ENCODE measurements around the gene EXOC1.

EXOC1 gene

GRCh38 chr4:55906323-55906722 lies 52.9 kb downstream of the EXOC1 start:
- H3K4me3 Mint-ChIP-seq: no peak overlapping the region
- H3K27me3 Mint-ChIP-seq (ENCODE audit: low read depth): no peaks in the 10 kb centered on the region
- no peaks in the 10 kb centered on the region for H3K9me3 Mint-ChIP-seq
- H3K36me3 Mint-ChIP-seq (ENCODE audit: low read depth): peaks cover 17% of the 10 kb centered on the region
- TF ChIP-seq CTCF (IDR thresholded peaks at IDR 0.05; ENCODE audit: unreplicated experiment in 3 of 3): no peak
- H3K4me1 Mint-ChIP-seq: no peaks in the 10 kb centered on the region
- no peak overlapping the region for H3K27ac Mint-ChIP-seq

- no peaks in the 10 kb centered on the region for H3K27me3 Mint-ChIP-seq (ENCODE audit: low read depth)
- TF ChIP-seq CTCF (IDR thresholded peaks at IDR 0.05; ENCODE audit: unreplicated experiment in 3 of 3): no peak
- no peak overlapping the region for H3K27ac Mint-ChIP-seq
- no peak overlapping the region for H3K4me3 Mint-ChIP-seq
- H3K36me3 Mint-ChIP-seq (ENCODE audit: low read depth): peaks cover 17% of the 10 kb centered on the region
- H3K9me3 Mint-ChIP-seq: no peaks in the 10 kb centered on the region
- no peaks in the 10 kb centered on the region for H3K4me1 Mint-ChIP-seq
Measured at GRCh38 chr4:55906989-55907388, 53.5 kb downstream of the EXOC1 start.

- H3K4me1 Mint-ChIP-seq: no peaks in the 10 kb centered on the region
- no peak overlapping the region for H3K27ac Mint-ChIP-seq
- TF ChIP-seq CTCF (IDR thresholded peaks at IDR 0.05; ENCODE audit: unreplicated experiment in 3 of 3): no peak
Measured at GRCh38 chr4:55907469-55907868, 54.0 kb downstream of the EXOC1 start.

GRCh38 chr4:55910140-55910539 lies 56.7 kb downstream of the EXOC1 start:
- no peaks in the 10 kb centered on the region for H3K9me3 Mint-ChIP-seq
- no peak for TF ChIP-seq CTCF (IDR thresholded peaks at IDR 0.05; ENCODE audit: unreplicated experiment in 3 of 3)
- peaks cover 6% of the 10 kb centered on the region for H3K36me3 Mint-ChIP-seq (ENCODE audit: low read depth)
- no peak overlapping the region for H3K4me3 Mint-ChIP-seq
- H3K27me3 Mint-ChIP-seq (ENCODE audit: low read depth): no peaks in the 10 kb centered on the region
- H3K4me1 Mint-ChIP-seq: no peaks in the 10 kb centered on the region
- no peak overlapping the region for H3K27ac Mint-ChIP-seq

More at GRCh38 chr4:55907469-55907868, 54.0 kb downstream of the EXOC1 start:
- H3K4me3 Mint-ChIP-seq: no peak overlapping the region
- H3K36me3 Mint-ChIP-seq (ENCODE audit: low read depth): peaks cover 13% of the 10 kb centered on the region
- no peaks in the 10 kb centered on the region for H3K9me3 Mint-ChIP-seq
- no peaks in the 10 kb centered on the region for H3K27me3 Mint-ChIP-seq (ENCODE audit: low read depth)

- Mint-ChIP-seq H3K4me1 (no peaks in the 10 kb centered on the region), H3K36me3 (ENCODE audit: low read depth) (no peaks in the 10 kb centered on the region), H3K27me3 (ENCODE audit: low read depth) (no peaks in the 10 kb centered on the region), H3K27ac (no peak overlapping the region), H3K4me3 (no peak overlapping the region), H3K9me3 (peaks cover 4% of the 10 kb centered on the region)
- TF ChIP-seq CTCF (IDR thresholded peaks at IDR 0.05; ENCODE audit: unreplicated experiment in 3 of 3): no peak
Measured at GRCh38 chr4:55912249-55912648, 58.8 kb downstream of the EXOC1 start.

GRCh38 chr4:55920571-55920970 lies 67.1 kb downstream of the EXOC1 start:
- Mint-ChIP-seq H3K9me3 (peaks cover 4% of the 10 kb centered on the region), H3K4me1 (no peaks in the 10 kb centered on the region), H3K36me3 (ENCODE audit: low read depth) (no peaks in the 10 kb centered on the region), H3K27me3 (ENCODE audit: low read depth) (no peaks in the 10 kb centered on the region), H3K4me3 (no peak overlapping the region), H3K27ac (no peak overlapping the region)
- TF ChIP-seq CTCF (IDR thresholded peaks at IDR 0.05; ENCODE audit: unreplicated experiment in 3 of 3): no peak
